ENCODE data around the gene CAVIN1. TPM values are rescaled to one million over a fixed set of nuclear protein-coding genes. Genes with fewer than 3 reads are reported as not detected.
"Not testable (repeated sequence)": the region's sequence is repeated elsewhere in the genome, so short reads cannot be mapped to it uniquely, and the experiment has no call there.

The CAVIN1 gene
- total RNA-seq, 1 experiment from 2014 or later, result 46.9 TPM

DNA sequence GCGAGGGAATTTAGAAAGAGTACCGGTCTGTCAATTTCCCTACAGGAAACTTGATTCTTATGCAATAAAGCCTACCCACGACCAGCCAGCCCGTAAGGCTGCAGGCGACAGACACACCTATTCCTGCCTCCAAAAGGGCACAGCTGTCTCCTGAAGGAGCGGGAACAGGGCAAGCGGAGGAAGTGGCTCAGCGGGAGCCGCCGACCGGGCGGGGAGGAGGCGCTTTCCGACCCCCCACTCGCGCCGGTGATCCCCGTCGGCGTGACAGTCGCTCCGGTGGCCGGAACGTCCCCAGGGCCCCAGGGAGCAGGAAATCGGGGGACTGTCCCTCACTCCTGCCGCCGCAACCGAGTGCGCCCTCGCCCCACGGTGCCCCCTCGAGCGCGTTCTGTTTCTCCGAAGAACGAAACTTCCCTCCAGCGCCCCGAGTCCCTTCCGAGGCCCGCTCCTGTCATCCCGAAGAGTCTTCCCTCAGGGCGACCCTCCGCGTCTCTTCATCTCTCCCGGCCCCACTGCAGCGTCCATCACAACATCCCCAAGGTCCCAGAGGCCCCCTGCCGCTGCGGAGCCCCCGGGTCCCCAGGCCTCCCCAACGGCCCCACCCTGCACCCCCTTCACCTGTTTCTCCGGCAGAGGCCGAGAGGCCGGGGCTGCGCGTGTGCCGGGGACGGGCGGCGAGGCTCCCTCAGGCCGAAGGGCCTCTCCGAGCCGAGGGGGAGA is 35.2 kb downstream of the CAVIN1 start:
- Histone ChIP-seq H3K4me3 (peak overlapping the region; percentile 72), H3K27ac (peak overlapping the region; percentile 60), H3K9me3 (replicated peaks) (no peaks in the 10 kb centered on the region), H3K4me1 (peaks cover 9% of the 10 kb centered on the region; the same call in 1 of the 2 replicates), H3K27me3 (no peaks in the 10 kb centered on the region), H3K36me3 (0 out of 2 replicates have a peak, but pooled peaks cover 3% of the 10 kb centered on the region)
- peak; percentile 61 to 72 for DNase-seq

DNA sequence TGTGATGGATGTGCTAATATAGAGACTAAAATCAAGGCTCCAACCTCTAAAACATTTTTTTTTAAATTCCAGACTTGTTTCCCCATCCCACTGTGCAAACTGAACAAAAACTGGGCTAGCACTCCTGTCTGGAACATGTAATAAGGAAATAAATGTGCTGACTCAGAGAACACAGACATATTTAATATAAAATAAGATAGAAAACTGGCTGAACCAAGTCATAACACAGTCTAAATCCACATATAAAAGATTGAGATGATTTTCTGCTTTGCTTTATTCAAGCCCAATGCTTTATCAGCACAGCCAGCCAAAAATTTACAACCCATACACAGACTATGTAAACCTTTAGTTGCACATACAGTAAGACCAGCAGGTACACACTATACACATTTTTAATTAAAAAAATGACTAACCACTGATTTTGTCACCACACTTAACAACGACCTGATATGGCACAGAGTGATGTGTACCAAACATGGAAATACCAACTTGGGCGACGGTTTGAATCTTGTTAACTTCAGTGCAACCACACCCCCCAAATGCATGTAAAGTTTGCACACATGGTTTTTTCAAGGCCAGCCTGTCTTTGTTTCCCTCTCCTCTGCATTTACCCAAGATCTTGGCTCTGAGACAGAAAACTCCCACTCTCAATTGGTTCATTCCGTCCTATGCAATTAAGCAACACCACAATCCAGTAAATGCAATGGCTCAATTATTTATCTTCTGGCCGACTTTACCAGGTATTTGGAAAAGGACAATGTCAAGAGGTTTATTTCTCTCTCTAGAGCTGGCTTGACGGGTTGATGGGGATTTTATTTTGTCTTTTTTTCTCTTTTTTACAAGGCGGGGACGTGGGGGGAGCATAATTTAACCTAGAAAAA is 36.0 kb downstream of the CAVIN1 start:
- H3K4me1 ChIP-seq, result peaks cover 9% of the 10 kb centered on the region; the same call in 1 of the 2 replicates
- DNase-seq, result peak in 1 of 2 experiments; percentile 43
- peaks cover 3% of the 10 kb centered on the region; the same call in 1 of the 2 replicates for H3K36me3 ChIP-seq
- H3K9me3 ChIP-seq (replicated peaks), result no peaks in the 10 kb centered on the region
- peak overlapping the region; percentile 72 for H3K4me3 ChIP-seq
- peak overlapping the region; percentile 60 for H3K27ac ChIP-seq
- H3K27me3 ChIP-seq, result no peaks in the 10 kb centered on the region

DNA sequence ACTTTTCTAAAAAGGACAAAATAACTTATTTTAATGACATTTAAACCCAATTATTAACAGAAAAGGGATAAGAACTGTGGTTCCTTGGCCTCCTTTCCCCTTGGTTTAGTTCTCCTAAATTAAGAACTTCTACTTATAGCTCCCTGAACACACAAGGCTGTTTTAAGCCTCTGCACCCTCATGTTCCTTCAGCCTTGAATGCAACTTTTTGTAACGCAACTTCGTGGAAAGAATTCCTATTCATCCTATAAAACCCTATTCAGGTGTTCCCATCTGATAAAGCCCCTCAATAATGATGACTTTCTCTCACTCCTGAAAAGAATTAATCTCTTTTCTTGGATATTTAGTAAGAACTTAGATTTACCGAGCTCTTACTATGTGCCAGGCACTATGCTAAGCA is 41.2 kb downstream of the CAVIN1 start:
- no peak overlapping the region for H3K27ac ChIP-seq
- H3K27me3 ChIP-seq, result no peaks in the 10 kb centered on the region
- H3K9me3 ChIP-seq (replicated peaks), result no peaks in the 10 kb centered on the region
- H3K36me3 ChIP-seq, result peaks cover 11% of the 10 kb centered on the region
- H3K4me1 ChIP-seq, result peaks cover 3% of the 10 kb centered on the region; the same call in 1 of the 2 replicates
- H3K4me3 ChIP-seq, result no peak overlapping the region
- no peak for DNase-seq

- H3K9me3 ChIP-seq (replicated peaks), result no peaks in the 10 kb centered on the region
- H3K4me1 ChIP-seq, result no peaks in the 10 kb centered on the region
- H3K27ac ChIP-seq, result no peak overlapping the region
- H3K27me3 ChIP-seq, result no peaks in the 10 kb centered on the region
- peaks cover 11% of the 10 kb centered on the region for H3K36me3 ChIP-seq
- H3K4me3 ChIP-seq, result no peak overlapping the region
- DNase-seq, result no peak
These were observed 42.1 kb downstream of the CAVIN1 start for GRCh38 chr17:42380935-42381334.

DNA sequence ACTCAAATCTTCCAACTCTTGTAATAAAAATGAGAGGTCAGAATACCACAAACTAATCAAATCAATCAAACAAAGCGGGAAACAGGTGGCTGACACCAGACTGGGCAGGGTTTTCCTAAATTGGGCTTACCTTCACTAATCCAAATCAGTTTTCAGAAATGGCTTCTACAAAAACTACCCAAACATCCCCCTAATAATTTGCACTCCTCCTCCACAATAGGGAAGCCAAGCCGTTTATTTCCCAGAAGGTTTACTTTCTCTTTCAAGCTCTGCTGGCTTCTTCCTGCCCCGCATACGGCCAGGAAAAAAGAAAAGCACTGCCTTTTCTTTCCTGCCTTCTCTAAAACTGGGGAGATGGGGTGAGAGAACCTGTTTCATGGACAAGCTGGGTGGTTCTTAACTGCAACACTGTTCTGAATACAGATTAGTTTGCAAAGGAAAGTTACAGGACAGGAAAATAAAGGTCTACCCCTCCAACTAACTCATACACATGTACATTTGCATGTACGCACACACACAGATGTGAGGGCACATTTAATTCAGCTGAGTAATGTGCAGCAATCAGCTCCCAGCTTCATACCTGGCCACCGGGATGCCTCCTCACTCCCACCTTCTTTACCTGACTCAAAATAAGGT is 44.0 kb downstream of the CAVIN1 start:
- Histone ChIP-seq H3K36me3 (peaks cover 11% of the 10 kb centered on the region), H3K4me3 (no peak overlapping the region), H3K27ac (no peak overlapping the region), H3K27me3 (no peaks in the 10 kb centered on the region), H3K9me3 (replicated peaks) (no peaks in the 10 kb centered on the region), H3K4me1 (no peaks in the 10 kb centered on the region)
- DNase-seq, result no peak

GRCh38 chr17:42378359-42378958 is 44.6 kb downstream of the CAVIN1 start:
- no peaks in the 10 kb centered on the region for H3K9me3 ChIP-seq (replicated peaks)
- H3K4me1 ChIP-seq, result no peaks in the 10 kb centered on the region
- DNase-seq, result no peak
- peaks cover 7% of the 10 kb centered on the region for H3K36me3 ChIP-seq
- no peak overlapping the region for H3K27ac ChIP-seq
- H3K4me3 ChIP-seq, result no peak overlapping the region
- H3K27me3 ChIP-seq, result no peaks in the 10 kb centered on the region

DNA sequence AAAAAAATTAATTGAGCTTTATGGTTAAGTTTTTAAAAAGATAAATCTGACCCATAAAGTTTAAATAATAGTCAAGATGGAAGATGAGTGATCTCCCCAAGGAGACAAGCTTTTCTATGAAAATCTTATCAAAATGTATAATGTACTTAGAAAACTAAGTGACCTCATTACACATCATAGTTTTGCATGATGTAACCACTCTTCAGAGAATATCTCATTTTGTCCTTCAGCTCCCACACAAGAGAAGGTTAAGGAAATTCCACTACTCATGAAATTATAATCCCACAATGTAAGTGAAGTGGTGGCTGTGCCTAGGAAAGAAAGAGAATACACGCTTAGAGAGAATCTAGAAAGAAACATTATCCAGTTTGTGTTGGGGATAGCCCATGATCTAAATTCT is 49.2 kb downstream of the CAVIN1 start:
- Histone ChIP-seq H3K27me3 (no peaks in the 10 kb centered on the region), H3K4me1 (no peaks in the 10 kb centered on the region), H3K36me3 (peaks cover 17% of the 10 kb centered on the region), H3K9me3 (replicated peaks) (peaks cover 6% of the 10 kb centered on the region; the same call in 1 of the 2 replicates), H3K4me3 (no peak overlapping the region), H3K27ac (no peak overlapping the region)
- DNase-seq, result no peak

DNA sequence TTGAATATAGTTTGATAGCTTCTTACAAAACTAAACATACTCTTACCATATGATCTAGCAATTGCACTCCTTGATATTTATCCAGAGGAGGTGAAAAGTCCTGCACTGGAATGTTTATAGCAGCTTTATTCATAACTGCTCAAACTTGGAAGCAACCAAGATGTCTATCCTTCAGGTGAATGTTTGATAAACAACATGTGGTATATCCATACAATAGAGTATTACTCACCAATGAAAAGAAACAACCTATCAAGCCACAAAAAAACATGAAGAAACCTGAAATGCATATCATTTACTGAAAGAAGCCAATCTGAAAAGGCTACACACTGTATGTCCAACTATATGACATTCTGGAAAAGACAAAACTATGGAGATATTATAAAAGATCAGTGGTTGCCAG is 50.9 kb downstream of the CAVIN1 start:
- Histone ChIP-seq H3K4me1 (no peaks in the 10 kb centered on the region), H3K27me3 (no peaks in the 10 kb centered on the region), H3K27ac (no peak overlapping the region), H3K4me3 (no peak overlapping the region), H3K36me3 (peaks cover 17% of the 10 kb centered on the region), H3K9me3 (replicated peaks) (peaks cover 6% of the 10 kb centered on the region; the same call in 1 of the 2 replicates)
- DNase-seq, result no peak

- not testable (repeated sequence) for H3K4me3 ChIP-seq; H3K27ac ChIP-seq; DNase-seq; H3K9me3 ChIP-seq (replicated peaks); H3K4me1 ChIP-seq; H3K27me3 ChIP-seq
- H3K36me3 ChIP-seq, result peaks cover 17% of the 10 kb centered on the region
These were observed 54.1 kb downstream of the CAVIN1 start for GRCh38 chr17:42368797-42369561.

DNA sequence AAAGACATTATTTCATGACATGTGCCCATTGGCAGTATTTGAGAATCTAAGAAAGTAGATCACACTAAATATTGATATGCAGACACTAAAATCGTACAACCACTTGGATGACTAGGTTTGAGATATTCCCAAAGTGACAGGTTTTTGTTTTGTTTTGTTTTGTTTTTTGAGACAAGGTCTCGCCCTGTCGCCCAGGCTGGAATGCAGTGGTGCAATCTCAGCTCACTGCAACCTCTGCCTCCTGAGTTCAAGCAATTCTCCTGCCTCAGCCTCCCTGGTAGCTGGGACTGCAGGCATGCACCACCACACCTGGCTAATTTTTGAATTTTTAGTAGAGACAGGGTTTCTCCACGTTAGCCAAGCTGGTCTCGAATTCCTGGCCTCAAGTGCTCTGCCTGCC is 54.7 kb downstream of the CAVIN1 start:
- not testable (repeated sequence) for DNase-seq; H3K4me1 ChIP-seq; H3K9me3 ChIP-seq (replicated peaks); H3K27me3 ChIP-seq; H3K4me3 ChIP-seq; H3K27ac ChIP-seq
- peaks cover 17% of the 10 kb centered on the region for H3K36me3 ChIP-seq

DNA sequence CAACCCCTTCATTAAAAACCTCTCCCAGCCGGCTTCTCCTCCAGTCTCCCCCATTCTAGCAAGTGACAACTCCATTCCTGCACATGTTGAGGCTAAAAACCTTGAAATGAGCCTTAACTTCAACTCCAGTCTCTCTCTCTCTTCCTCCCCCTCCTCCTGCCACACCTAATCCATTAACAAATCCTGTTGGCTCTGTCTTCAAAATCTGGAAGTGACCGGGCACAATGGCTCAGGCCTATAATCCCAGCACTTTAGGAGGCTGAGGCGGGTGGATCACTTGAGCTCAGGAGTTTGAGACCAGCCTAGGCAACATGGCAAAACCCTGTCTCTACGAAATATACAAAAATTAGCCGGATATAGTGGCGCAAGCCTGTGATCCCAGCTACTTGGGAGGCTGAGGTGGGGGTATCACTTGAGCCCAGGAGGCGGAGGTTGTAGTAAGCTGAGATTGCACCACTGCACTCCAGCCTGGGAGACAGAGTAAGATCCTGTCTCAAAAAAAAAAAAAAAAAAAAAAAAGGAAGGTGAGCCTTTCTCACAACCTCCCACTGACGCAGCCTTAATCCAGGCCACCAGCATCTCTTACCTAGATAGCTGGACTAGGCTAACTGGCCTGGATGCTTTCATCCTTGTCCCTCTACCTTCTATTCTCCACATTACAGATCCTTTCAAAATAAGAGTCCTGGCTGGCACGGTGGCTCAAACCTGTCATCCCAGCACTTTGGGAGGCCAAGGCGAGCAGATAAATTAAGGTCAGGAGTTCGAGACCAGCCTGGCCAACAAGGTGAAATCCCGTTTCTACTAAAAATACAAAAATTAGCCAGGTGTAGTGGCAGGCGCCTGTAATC is 56.7 kb downstream of the CAVIN1 start:
- not testable (repeated sequence) for DNase-seq; H3K27me3 ChIP-seq; H3K4me1 ChIP-seq; H3K27ac ChIP-seq; H3K36me3 ChIP-seq; H3K9me3 ChIP-seq (replicated peaks); H3K4me3 ChIP-seq

- Histone ChIP-seq H3K9me3 (replicated peaks) (0 out of 2 replicates have a peak, but pooled peaks cover 5% of the 10 kb centered on the region), H3K36me3 (peaks cover 5% of the 10 kb centered on the region; the same call in 1 of the 2 replicates), H3K27ac (no peak overlapping the region), H3K4me3 (no peak overlapping the region), H3K27me3 (no peaks in the 10 kb centered on the region), H3K4me1 (no peaks in the 10 kb centered on the region)
- no peak for DNase-seq
These were observed 57.9 kb downstream of the CAVIN1 start for GRCh38 chr17:42365136-42365535.

Measured in SJCRH30 (cell line).